Cardiac muscle cell (in vitro differentiated cells and primary cell): ENCODE results near the gene AHR. TPM values are rescaled to one million over a fixed set of nuclear protein-coding genes. Genes with fewer than 3 reads are reported as not detected.

Source experiments
- DNase-seq, 2 donors: peaks; one replicate each; pipeline versions ENCODE4 v3.0.0 to v3.0.0-alpha.2; 2010 to 2017; ENCODE audit warnings: low read depth in 1 of 2, low spot score in 1 of 2
- H3K27ac ChIP-seq: fragments of 200-600 bp; sonication (generic); 2 replicates; pipeline ENCODE4 v1.5.1; 2016
- H3K27me3 ChIP-seq: fragments of 200-600 bp; sonication (generic); 2 replicates; pipeline ENCODE4 v1.6.0; 2016; ENCODE audit warnings: control low read depth
- H3K36me3 ChIP-seq: fragments of 200-600 bp; sonication (generic); 2 replicates; pipeline ENCODE4 v1.5.1; 2016; ENCODE audit warnings: control low read depth
- H3K4me1 ChIP-seq: fragments of 200-600 bp; sonication (generic); 2 replicates; pipeline ENCODE4 v1.8.1; 2017; ENCODE audit warnings: low read depth, mild to moderate bottlenecking, mixed run types
- H3K4me3 ChIP-seq: fragments of 200-600 bp; sonication (generic); 2 replicates; pipeline ENCODE4 v1.5.1; 2016; ENCODE audit warnings: mild to moderate bottlenecking
- H3K9me3 ChIP-seq: fragments of 200-600 bp; sonication (generic); 2 replicates; pipeline ENCODE4 v1.5.1; 2017; ENCODE audit warnings: low read depth, mild to moderate bottlenecking, control low read depth
- polyA plus RNA-seq: library from polyadenylated mRNA; unstranded; fragments of >200 nt; fragmentation: Nextera tagmentation; extraction: Ambion mirVana; gene quantifications from 2 replicates; pipeline ENCODE4 v1.2.1, GENCODE V29; 2016
- total RNA-seq: library from RNA; depleted of rRNA; stranded (reverse); fragments of >200 nt; gene quantifications from 2 replicates; pipeline ENCODE4 v1.2.3, GENCODE V29; 2016
- TF ChIP-seq, protein P1 (sequence below): IDR thresholded peaks from 2 replicates; pipeline ENCODE4 v1.5.1; 2012; ENCODE audit warnings: low read depth, mild to moderate bottlenecking, low read length

The AHR gene
- total and polyA plus RNA-seq, 2 experiments from 2014 or later, result 1.5 to 12.5 TPM

DNA sequence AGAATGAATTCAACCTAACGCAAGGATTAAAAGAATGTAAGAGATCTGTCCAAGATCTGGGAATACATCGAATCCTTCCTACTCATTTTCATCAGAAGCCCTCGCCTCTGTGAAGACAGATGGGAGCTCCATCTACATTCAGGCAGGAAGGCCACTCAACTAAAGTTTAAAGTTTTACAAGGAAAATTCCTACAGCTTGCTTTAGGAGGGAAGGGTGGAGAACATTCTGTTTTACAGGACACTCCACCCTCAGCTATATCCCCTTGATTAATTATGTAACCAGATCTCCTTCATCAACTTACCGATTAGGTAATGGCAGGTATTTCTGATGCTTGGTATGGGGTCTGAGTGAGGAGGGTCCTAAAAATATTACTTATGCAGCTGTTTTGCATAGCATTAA lies 5.6 kb upstream of the AHR start:
- Histone ChIP-seq H3K4me1 (peaks cover 10% of the 10 kb centered on the region), H3K27me3 (peaks cover 17% of the 10 kb centered on the region), H3K9me3 (no peaks in the 10 kb centered on the region), H3K36me3 (no peaks in the 10 kb centered on the region), H3K4me3 (no peak overlapping the region), H3K27ac (no peak overlapping the region)
- TF ChIP-seq, protein P1, sequence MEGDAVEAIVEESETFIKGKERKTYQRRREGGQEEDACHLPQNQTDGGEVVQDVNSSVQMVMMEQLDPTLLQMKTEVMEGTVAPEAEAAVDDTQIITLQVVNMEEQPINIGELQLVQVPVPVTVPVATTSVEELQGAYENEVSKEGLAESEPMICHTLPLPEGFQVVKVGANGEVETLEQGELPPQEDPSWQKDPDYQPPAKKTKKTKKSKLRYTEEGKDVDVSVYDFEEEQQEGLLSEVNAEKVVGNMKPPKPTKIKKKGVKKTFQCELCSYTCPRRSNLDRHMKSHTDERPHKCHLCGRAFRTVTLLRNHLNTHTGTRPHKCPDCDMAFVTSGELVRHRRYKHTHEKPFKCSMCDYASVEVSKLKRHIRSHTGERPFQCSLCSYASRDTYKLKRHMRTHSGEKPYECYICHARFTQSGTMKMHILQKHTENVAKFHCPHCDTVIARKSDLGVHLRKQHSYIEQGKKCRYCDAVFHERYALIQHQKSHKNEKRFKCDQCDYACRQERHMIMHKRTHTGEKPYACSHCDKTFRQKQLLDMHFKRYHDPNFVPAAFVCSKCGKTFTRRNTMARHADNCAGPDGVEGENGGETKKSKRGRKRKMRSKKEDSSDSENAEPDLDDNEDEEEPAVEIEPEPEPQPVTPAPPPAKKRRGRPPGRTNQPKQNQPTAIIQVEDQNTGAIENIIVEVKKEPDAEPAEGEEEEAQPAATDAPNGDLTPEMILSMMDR, result no peak
- DNase-seq, result no peak

GRCh38 chr7:17293481-17293880 lies 5.0 kb upstream of the AHR start:
- Histone ChIP-seq H3K9me3 (no peaks in the 10 kb centered on the region), H3K4me3 (no peak overlapping the region), H3K27ac (no peak overlapping the region), H3K27me3 (peaks cover 17% of the 10 kb centered on the region), H3K36me3 (no peaks in the 10 kb centered on the region), H3K4me1 (peaks cover 10% of the 10 kb centered on the region)
- TF ChIP-seq, protein P1, result no peak
- no peak for DNase-seq

DNA sequence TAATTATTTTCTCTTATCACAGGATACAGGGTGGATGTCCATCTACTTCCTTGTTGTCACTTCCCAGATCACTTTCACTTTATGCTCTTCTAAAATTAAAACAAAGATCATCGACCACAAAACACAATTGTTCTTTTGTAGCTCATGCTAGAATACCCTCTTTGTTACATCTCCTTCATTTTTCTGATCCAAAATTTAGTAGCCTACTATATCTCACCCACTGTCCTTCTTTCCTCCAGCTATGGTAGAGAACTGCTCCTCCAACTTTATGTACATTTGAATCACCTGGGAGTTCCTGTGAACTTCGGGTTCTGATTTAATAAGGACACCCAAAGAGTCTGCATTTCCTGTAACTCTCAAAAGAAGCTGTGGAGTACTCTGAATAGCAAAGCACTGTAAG lies 1.2 kb upstream of the AHR start:
- H3K36me3 ChIP-seq, result no peaks in the 10 kb centered on the region
- peaks cover 36% of the 10 kb centered on the region for H3K27me3 ChIP-seq
- peaks cover 4% of the 10 kb centered on the region for H3K4me1 ChIP-seq
- no peaks in the 10 kb centered on the region for H3K9me3 ChIP-seq
- TF ChIP-seq, protein P1, result no peak
- no peak for DNase-seq
- no peak overlapping the region for H3K27ac ChIP-seq
- no peak overlapping the region for H3K4me3 ChIP-seq

- H3K27ac ChIP-seq, result no peak overlapping the region
- H3K27me3 ChIP-seq, result peaks cover 32% of the 10 kb centered on the region
- peak; percentile 48 to 54 for DNase-seq
- TF ChIP-seq, protein P1, result no peak
- H3K9me3 ChIP-seq, result no peaks in the 10 kb centered on the region
- peaks cover 4% of the 10 kb centered on the region for H3K4me1 ChIP-seq
- H3K36me3 ChIP-seq, result no peaks in the 10 kb centered on the region
- H3K4me3 ChIP-seq, result peak overlapping the region; percentile 85
Observed at GRCh38 chr7:17298840-17299482, 509 bp downstream of the AHR start.

DNA sequence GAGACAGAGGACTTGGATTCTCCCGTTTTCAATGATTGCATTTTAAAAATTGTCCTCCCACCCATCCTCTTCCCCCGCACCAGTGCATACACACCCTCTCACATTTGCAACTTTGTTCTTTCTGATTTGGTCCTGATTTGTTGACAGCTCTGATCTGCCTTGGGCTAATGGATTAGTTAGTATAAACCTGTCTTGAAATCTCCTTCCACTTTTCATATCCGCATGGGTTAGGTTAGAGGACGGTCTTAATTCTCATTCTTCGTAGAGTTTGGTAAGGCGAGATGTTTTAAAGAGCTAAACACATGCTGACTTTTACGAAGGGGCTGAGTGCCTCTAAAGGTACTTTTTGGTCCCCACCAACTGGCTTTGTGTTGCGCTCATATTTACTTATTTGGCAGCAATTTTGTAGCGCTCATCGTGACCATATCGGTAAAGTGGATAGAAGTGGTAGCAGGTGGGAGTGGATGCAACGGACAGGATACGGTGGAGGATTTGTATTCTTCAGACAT lies 1.1 kb downstream of the AHR start:
- H3K9me3 ChIP-seq, result no peaks in the 10 kb centered on the region
- TF ChIP-seq, protein P1, result no peak
- H3K4me3 ChIP-seq, result peak overlapping the region; percentile 85
- H3K27me3 ChIP-seq, result peaks cover 32% of the 10 kb centered on the region
- H3K4me1 ChIP-seq, result peaks cover 4% of the 10 kb centered on the region
- no peak overlapping the region for H3K27ac ChIP-seq
- no peaks in the 10 kb centered on the region for H3K36me3 ChIP-seq
- peak; percentile 6 to 55 for DNase-seq
